GM19035 (cell line): ENCODE data around the gene MSI2.

ENCODE experiments used
- ATAC-seq: cut with Tn5 transposase; IDR thresholded peaks from one replicate; pipeline ENCODE4 v1.9.1; 2021; ENCODE audit not compliant: unreplicated experiment

MSI2 gene

GRCh38 chr17:57622683-57623433 lies 366.5 kb downstream of the MSI2 start:
- ATAC-seq = peak; percentile 73

GRCh38 chr17:57623620-57624019 lies 367.3 kb downstream of the MSI2 start:
- no peak for ATAC-seq

GRCh38 chr17:57624386-57624785 lies 368.1 kb downstream of the MSI2 start:
- ATAC-seq = no peak

GRCh38 chr17:57625511-57625910 lies 369.2 kb downstream of the MSI2 start:
- ATAC-seq = no peak

GRCh38 chr17:57625957-57626356 lies 369.6 kb downstream of the MSI2 start:
- no peak for ATAC-seq

- no peak for ATAC-seq
Observed at GRCh38 chr17:57626520-57627210, 370.3 kb downstream of the MSI2 start.

GRCh38 chr17:57627591-57627990 lies 371.3 kb downstream of the MSI2 start:
- no peak for ATAC-seq

- no peak for ATAC-seq
Observed at GRCh38 chr17:57628421-57628820, 372.1 kb downstream of the MSI2 start.

DNA sequence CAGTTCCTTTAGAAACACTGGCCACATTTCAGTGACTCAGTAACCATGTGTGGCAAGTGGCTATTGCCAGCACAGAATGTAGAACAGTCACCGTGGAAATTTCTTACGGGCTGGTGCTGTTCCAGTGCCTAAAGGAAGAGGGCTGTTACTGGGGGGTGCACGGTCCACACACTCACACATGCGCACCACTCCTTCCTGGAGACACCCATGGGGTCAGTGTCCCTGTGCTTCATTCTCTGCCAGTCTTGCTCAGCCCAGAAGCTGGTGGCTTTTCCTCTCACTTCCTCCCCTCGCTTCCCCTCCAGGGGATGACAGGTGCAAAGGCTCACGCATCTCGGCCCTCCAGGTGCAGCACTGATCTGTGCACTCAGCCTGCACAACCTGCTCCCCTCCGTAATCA lies 373.1 kb downstream of the MSI2 start:
- peak; percentile 55 for ATAC-seq

GRCh38 chr17:57629886-57630285 lies 373.6 kb downstream of the MSI2 start:
- ATAC-seq = no peak

GRCh38 chr17:57630736-57631135 lies 374.4 kb downstream of the MSI2 start:
- no peak for ATAC-seq

DNA sequence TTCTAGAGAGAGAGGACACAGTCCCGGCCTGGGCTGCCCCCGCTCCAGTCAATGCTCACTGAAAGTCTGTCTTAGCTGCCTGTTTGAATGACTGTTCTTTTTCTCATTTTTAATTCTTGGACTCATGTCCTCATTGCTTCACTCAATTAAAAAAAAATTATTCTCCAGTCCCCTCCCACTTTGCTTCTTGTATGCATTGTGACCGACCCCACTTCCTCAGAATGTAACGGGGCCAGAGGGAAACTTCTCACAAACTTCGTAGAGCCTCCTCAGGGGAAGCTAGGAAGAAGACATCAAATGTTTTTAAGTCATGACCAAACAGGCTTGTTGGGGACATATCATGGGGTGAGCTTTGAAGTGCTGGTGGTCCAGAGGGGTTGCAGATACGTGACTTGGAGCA lies 375.5 kb downstream of the MSI2 start:
- no peak for ATAC-seq

DNA sequence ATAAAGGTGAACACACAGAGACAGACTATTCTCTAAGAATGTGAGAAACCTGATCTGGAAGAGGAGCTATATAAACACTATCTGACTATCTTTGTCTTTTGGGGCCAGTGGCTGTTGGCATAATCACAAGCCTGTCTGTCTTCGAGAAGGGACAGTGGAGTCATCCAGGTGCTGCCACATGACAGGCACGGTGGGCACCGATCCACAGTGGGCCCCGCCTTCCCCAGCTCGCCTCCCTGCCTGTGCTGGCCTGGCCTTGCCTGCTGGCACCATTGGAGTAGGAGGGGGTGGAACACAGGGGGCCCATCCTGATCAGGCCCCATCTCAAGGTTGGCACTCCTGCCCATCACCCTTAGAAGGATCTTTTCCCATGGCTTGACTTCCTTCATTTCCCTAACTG lies 376.0 kb downstream of the MSI2 start:
- ATAC-seq = no peak

GRCh38 chr17:57633236-57633635 lies 376.9 kb downstream of the MSI2 start:
- ATAC-seq = no peak

GRCh38 chr17:57634713-57635465 lies 378.6 kb downstream of the MSI2 start:
- no peak for ATAC-seq

DNA sequence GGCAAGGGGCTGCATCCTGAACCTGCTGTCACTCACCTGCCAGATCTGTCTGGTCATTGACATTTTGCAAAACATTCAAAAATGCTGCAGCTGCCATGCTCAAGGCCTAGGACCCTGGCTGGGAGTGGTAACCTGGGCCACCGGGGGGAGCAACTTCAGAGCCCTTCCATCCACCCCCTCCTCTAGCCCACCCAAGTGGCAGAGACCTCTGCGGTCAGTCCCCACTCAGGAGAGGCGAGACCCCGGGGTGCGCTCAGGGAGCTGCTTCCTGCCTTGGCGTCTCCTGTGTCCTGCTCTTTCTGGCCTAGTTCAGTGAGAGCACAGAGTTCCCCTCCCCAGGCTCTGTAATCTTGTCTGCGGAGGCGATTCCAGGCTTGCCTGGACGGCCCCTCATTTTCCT lies 380.0 kb downstream of the MSI2 start:
- ATAC-seq = no peak

GRCh38 chr17:57636985-57637665 lies 380.8 kb downstream of the MSI2 start:
- ATAC-seq = no peak

- ATAC-seq = no peak
Observed at GRCh38 chr17:57637666-57638010, 381.3 kb downstream of the MSI2 start.

GRCh38 chr17:57638284-57638683 lies 382.0 kb downstream of the MSI2 start:
- no peak for ATAC-seq

DNA sequence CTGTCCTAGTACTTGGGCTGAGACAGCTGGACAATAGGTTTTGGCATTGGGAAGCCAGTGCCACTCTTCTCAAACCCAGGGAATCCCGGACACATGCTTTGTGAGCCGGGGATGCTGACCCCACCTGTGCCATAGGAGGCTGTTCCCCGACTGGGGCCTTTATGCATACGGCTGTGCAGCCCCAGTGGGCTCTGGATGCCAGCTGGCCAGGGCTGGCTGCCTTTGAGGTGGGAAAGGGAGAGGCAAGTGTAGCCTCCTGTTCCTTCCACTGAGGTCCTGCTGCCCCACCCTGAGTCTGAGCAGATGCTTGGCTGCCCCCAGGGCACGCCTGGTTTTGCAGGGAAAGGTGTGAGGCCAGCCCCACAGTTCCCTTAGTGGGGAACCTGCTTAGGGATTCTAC lies 383.1 kb downstream of the MSI2 start:
- no peak for ATAC-seq

DNA sequence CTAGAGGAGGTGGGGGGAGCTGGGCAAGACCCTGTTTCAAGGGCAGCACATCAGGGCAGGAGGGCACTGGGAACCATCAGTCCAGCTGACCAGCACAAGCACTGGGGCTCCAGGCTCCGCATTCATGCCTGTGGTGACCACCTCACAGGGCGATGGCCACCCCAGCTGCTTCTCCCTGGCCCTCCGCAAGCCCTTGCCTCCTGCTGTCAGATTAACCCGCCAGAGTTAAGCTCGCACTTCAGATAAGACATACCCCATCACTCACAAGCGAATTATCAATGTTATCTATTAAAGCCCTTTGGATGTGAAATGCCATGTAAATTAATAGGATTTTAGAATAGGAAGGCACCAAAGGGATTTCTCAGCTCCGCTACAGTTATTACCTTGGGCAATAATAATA lies 383.8 kb downstream of the MSI2 start:
- ATAC-seq = no peak
